Small intestine (tissue), 7 donors: ENCODE results near the gene KRR1. TPM values are rescaled to one million over a fixed set of nuclear protein-coding genes. Genes with fewer than 3 reads are reported as not detected.
"Not testable (repeated sequence)": the region's sequence is repeated elsewhere in the genome, so short reads cannot be mapped to it uniquely, and the experiment has no call there.

Source experiments
- DNase-seq, 2 donors: peaks; one replicate each; pipeline versions ENCODE4 v3.0.0 to v3.0.0-alpha.2; 2013
- FAIRE-seq: peaks from 2 replicates; lab custom pipeline; 2012; peaks lifted over from hg19 to GRCh38; lab: Jason Lieb, UNC
- H3K27ac ChIP-seq, 3 donors: one replicate each; pipeline ENCODE4 v1.5.1; 2013; ENCODE audit warnings: low read length in 2 of 3, mild to moderate bottlenecking in 2 of 3, control low read depth in 1 of 3, inconsistent platforms in 1 of 3, low read depth in 1 of 3, moderate library complexity in 1 of 3
- H3K27me3 ChIP-seq, 3 donors: one replicate each; pipeline ENCODE4 v1.6.1; 2013; ENCODE audit warnings: low read length in 3 of 3, inconsistent platforms in 1 of 3; ENCODE audit not compliant: control insufficient read depth in 3 of 3, insufficient read depth in 3 of 3
- H3K36me3 ChIP-seq, 3 donors: one replicate each; pipeline ENCODE4 v1.6.1; 2013; ENCODE audit warnings: low read length in 3 of 3, inconsistent platforms in 1 of 3, low read depth in 1 of 3, mild to moderate bottlenecking in 1 of 3, moderate library complexity in 1 of 3; ENCODE audit not compliant: control insufficient read depth in 3 of 3, insufficient read depth in 2 of 3
- H3K4me1 ChIP-seq, 3 donors: one replicate each; pipeline ENCODE4 v1.6.1; 2013; ENCODE audit warnings: low read length in 2 of 3, inconsistent platforms in 1 of 3, low read depth in 1 of 3, mild to moderate bottlenecking in 1 of 3, moderate library complexity in 1 of 3; ENCODE audit not compliant: control insufficient read depth in 3 of 3, insufficient read depth in 2 of 3
- H3K4me3 ChIP-seq, 3 donors: one replicate each; pipeline ENCODE4 v1.5.1; 2013; ENCODE audit warnings: low read length in 3 of 3, control low read depth in 1 of 3, inconsistent platforms in 1 of 3, low read depth in 1 of 3, mild to moderate bottlenecking in 1 of 3, moderate library complexity in 1 of 3
- H3K9me3 ChIP-seq, 2 donors: one replicate each; pipeline ENCODE4 v1.6.1; 2013; ENCODE audit warnings: low read depth in 1 of 2, low read length in 1 of 2; ENCODE audit not compliant: control insufficient read depth in 2 of 2, insufficient read depth in 1 of 2
- WGBS, 3 donors: extraction: QIAGEN DNeasy Blood & Tissue Kit; methylation state at CpG; one replicate each; pipeline ENCODE4 v1.1.7; 2013; 5-methylcytosine and 5-hydroxymethylcytosine counted together
- polyA plus RNA-seq, 4 donors: library from polyadenylated mRNA; stranded (reverse) in 3 of 4; unstranded in 1 of 4; fragments of 200-250 nt in 3 of 4; fragments of 120-200 nt in 1 of 4; gene quantifications; one replicate each; pipeline versions ENCODE4 v1.2.1 to v1.2.3, GENCODE V29; 2013
- donor health status: healthy with polysubstance abuse.
- donor health status: control.
- donor health status: control.
- donor health status: Bipolar disorder and iron deficiency.
- donor health status: healthy.

Gene KRR1
- polyA plus RNA-seq, 4 donors = 10.0 to 40.7 (median 16.7) TPM

- Histone ChIP-seq H3K9me3 (no peaks in the 10 kb centered on the region), H3K4me3 (no peak overlapping the region), H3K27ac (no peak overlapping the region), H3K27me3 (no peaks in the 10 kb centered on the region), H3K36me3 (peaks cover 0 to 1% (median 0%) of the 10 kb centered on the region in 3 donors), H3K4me1 (no peaks in the 10 kb centered on the region)
- DNase-seq (no peak), FAIRE-seq (no peak)
Measured at GRCh38 chr12:75488553-75488952, 22.9 kb downstream of the KRR1 start.

DNA sequence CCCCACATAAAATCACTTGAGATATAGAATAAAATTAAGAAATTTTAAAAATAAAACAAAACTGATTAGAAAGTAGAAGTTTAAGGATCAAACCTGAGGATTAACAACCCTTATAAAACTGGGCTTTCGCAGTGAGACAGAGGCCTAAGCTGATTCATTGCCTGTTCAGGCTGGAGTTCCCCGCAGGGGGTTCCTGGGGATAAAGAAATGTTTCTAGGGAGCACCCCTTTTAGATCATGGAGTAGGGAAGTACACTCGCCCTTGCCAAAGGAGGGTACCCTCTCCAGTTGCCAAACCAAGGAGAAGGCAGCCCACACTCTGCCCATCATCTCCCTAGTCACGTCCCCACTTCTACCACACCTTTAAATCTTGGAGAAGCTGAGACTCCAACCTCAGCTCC, 24.1 kb downstream of the KRR1 start:
- WGBS, 3 donors = 90 to 95% (median 92%) methylated on average over 4 of the region's 4 CpGs
- Histone ChIP-seq H3K4me1 (no peaks in the 10 kb centered on the region), H3K9me3 (no peaks in the 10 kb centered on the region), H3K4me3 (no peak overlapping the region), H3K27me3 (no peaks in the 10 kb centered on the region), H3K27ac (no peak overlapping the region), H3K36me3 (no peaks in the 10 kb centered on the region)
- DNase-seq = no peak
- no peak for FAIRE-seq

DNA sequence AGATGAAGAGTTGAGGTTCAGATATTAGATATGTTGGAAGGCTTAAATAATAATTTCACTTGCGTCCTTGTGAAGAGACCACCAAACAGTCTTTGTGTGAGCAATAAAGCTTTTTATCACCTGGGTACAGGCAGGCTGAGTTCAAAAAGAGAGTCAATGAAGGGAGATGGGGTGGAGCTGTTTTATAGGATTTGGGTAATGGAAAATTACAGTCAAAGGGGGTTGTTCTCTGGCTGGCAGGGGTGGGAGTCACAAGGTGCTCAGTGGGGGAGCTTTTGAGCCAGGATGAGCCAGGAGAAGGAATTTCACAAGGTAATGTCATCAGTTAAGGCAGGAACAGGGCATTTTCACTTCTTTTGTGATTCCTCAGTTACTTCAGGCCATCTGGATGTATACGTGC, 27.0 kb downstream of the KRR1 start:
- not testable (repeated sequence) for FAIRE-seq, H3K27me3 ChIP-seq, H3K27ac ChIP-seq, H3K36me3 ChIP-seq, H3K4me3 ChIP-seq, H3K9me3 ChIP-seq, DNase-seq, H3K4me1 ChIP-seq
- WGBS, 3 donors = 91 to 100% (median 95%) methylated on average over 2 of the region's 2 CpGs

- Histone ChIP-seq H3K4me3 (no peak overlapping the region), H3K27me3 (no peaks in the 10 kb centered on the region), H3K27ac (peak overlapping the region in 1 of 3 donors; percentile 27), H3K36me3 (no peaks in the 10 kb centered on the region), H3K9me3 (no peaks in the 10 kb centered on the region), H3K4me1 (no peaks in the 10 kb centered on the region)
- DNase-seq (no peak), FAIRE-seq (no peak)
- 61 to 82% (median 62%) methylated on average over 2 of the region's 2 CpGs for WGBS, 3 donors
Measured at GRCh38 chr12:75483431-75483830, 28.0 kb downstream of the KRR1 start.

- no peaks in the 10 kb centered on the region for H3K27me3 ChIP-seq
- 29 to 60% (median 40%) methylated on average over 4 of the region's 4 CpGs for WGBS, 3 donors
- no peak for FAIRE-seq
- peak overlapping the region in 1 of 3 donors; percentile 84 for H3K27ac ChIP-seq
- peak in 1 of 2 donors; percentile 20 for DNase-seq
- H3K4me3 ChIP-seq = peak overlapping the region in 1 of 3 donors; percentile 10
- no peaks in the 10 kb centered on the region for H3K4me1 ChIP-seq
- H3K9me3 ChIP-seq = no peaks in the 10 kb centered on the region
- H3K36me3 ChIP-seq = no peaks in the 10 kb centered on the region
Measured at GRCh38 chr12:75482646-75483045, 28.8 kb downstream of the KRR1 start.

DNA sequence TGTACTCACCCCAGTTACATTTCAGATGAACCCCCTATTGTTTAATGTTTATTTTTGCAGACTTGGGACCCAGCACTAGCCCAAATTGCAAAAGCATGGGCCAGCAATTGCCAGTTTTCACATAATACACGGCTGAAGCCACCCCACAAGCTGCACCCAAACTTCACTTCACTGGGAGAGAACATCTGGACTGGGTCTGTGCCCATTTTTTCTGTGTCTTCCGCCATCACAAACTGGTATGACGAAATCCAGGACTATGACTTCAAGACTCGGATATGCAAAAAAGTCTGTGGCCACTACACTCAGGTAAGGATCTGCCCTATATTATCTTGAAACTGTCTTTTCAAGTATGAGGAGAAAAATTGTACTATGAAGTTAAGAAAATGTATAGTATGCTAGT, 29.6 kb downstream of the KRR1 start:
- no peak for FAIRE-seq
- 58 to 68% (median 63%) methylated on average over 4 of the region's 4 CpGs for WGBS, 3 donors
- peak overlapping the region in 2 of 3 donors; percentile 27 to 55 for H3K27ac ChIP-seq

DNA sequence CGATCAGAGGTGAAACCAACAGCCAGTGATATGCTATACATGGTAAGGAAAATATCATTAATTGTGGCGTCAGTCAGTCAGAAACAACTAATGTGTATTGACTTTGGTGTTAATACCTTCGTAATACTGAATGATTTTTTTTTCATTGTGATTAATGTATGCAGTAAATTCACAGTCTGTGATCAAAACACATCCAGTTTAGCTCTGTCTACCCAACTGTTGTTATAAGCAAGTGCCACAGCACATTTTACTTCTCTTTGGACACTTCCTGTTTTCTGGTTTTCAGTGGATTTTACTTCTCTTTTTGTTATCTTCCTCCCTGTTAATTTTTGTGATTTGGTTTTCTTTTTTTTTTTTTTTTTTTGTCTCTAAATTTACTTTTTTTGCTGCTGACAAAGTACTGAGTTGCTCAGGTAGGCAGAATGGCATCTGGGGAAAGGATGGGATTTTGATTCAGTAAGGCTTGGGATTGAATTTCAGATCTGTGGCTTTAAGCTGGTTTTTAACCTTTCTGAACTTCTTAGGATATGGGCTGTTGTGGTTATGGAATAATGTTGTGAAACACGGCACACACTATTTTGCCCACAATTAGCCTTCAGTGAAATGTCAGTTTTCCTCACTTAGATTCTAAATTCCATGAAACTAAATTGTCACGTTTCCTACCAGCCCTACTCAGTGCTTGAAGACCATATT, 30.2 kb downstream of the KRR1 start:
- 41 to 65% (median 49%) methylated on average over 5 of the region's 5 CpGs for WGBS, 3 donors
- no peaks in the 10 kb centered on the region for H3K36me3 ChIP-seq
- H3K27me3 ChIP-seq = no peaks in the 10 kb centered on the region
- FAIRE-seq = no peak
- H3K9me3 ChIP-seq = no peaks in the 10 kb centered on the region
- no peaks in the 10 kb centered on the region for H3K4me1 ChIP-seq
- peak overlapping the region in 2 of 3 donors; percentile 33 to 38 for H3K4me3 ChIP-seq
- H3K27ac ChIP-seq = peak overlapping the region in 2 of 3 donors; percentile 27 to 85
- no peak for DNase-seq

More for the DNA sequence above, 29.6 kb downstream of the KRR1 start:
- Histone ChIP-seq H3K36me3 (no peaks in the 10 kb centered on the region), H3K4me1 (no peaks in the 10 kb centered on the region), H3K9me3 (no peaks in the 10 kb centered on the region), H3K4me3 (peak overlapping the region in 2 of 3 donors; percentile 24 to 38), H3K27me3 (no peaks in the 10 kb centered on the region)
- DNase-seq = no peak

GRCh38 chr12:75480469-75480949, 30.9 kb downstream of the KRR1 start, which contains the start of gene GLIPR1:
TSS of gene GLIPR1 (plus strand) at chr12:75480755. CDS start at chr12:75480881, 126 bp downstream.
- 35 to 58% (median 38%) methylated on average over 8 of the region's 8 CpGs for whole genome bisulfite sequencing, 3 donors
- FAIRE-seq = no peak
- Histone ChIP-seq H3K9me3 (no peaks in the 10 kb centered on the region), H3K4me1 (no peaks in the 10 kb centered on the region), H3K27me3 (no peaks in the 10 kb centered on the region), H3K36me3 (no peaks in the 10 kb centered on the region), H3K27ac (peak within 1 kb of the TSS; percentile 2 to 85 (median 55)), H3K4me3 (peak within 1 kb of the TSS in 2 of 3 donors; percentile 33 to 38)
- DNase-seq = peak; percentile 16 to 66
